Breast epithelium (tissue), 3 donors: ENCODE measurements around the gene BCL2L1.

ENCODE experiments used
- POLR2A ChIP-seq: fragments of 450-650 bp; IDR thresholded peaks from one replicate; pipeline ENCODE4 v1.6.1; 2016; ENCODE audit warnings: antibody characterized with exemption, mild to moderate bottlenecking, moderate library complexity
- POLR2AphosphoS5 ChIP-seq, 3 donors: sonication (generic); formaldehyde crosslinking; IDR thresholded peaks; one replicate each; pipeline ENCODE4 v1.6.1; 2017; ENCODE audit warnings: antibody characterized with exemption in 3 of 3
- TF ChIP-seq, protein P1 (sequence below), 3 donors: fragments of 450-650 bp; IDR thresholded peaks; one replicate each; pipeline ENCODE4 v1.5.1; 2016 to 2017; ENCODE audit warnings: antibody characterized with exemption in 3 of 3, mild to moderate bottlenecking in 3 of 3, moderate library complexity in 3 of 3

DNA sequence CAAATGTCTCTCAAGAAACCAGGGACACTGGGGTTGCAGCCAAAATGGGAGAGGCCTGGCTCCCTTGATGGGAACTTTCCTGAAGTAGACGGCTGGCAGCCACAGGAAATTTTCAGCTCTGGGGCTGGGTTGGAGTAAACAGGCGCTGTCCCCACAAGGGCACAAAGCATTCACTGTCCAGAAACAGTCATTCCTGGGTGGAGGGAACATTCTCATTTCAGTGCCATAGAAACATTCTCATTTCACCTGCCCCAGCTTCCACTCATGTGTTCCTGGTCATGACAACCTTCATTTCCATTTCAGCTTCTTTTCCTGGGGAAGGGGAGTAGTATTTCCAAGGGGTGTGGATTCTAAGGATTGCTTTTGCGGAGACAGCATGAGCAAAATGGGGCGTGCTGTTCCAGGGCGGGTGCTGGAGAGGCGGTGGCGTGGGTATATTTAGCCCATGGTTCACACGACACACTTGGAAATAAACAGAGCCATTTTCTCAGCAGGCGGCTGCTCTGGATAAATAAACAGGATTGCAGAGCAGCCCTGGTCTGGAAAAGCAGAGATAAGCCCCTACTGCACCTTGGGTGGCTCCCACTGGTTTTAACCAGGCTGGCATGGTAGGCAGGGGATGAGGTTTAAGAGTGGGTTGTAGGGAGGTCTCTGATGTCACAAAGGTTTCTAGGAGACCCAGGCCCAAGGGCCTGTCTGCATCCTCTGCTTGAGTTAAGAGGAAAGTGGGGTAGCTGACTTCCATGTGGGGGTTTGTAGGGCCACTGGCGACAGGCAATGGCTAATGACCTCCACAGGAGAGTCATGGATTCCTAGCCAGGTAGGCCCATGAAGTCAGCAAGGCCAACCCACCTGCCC is 52.1 kb downstream of the BCL2L1 start:
- peak in 1 of 3 donors; percentile 34 for TF ChIP-seq POLR2AphosphoS5 (IDR thresholded peaks at IDR 0.05)
- TF ChIP-seq, protein P1, sequence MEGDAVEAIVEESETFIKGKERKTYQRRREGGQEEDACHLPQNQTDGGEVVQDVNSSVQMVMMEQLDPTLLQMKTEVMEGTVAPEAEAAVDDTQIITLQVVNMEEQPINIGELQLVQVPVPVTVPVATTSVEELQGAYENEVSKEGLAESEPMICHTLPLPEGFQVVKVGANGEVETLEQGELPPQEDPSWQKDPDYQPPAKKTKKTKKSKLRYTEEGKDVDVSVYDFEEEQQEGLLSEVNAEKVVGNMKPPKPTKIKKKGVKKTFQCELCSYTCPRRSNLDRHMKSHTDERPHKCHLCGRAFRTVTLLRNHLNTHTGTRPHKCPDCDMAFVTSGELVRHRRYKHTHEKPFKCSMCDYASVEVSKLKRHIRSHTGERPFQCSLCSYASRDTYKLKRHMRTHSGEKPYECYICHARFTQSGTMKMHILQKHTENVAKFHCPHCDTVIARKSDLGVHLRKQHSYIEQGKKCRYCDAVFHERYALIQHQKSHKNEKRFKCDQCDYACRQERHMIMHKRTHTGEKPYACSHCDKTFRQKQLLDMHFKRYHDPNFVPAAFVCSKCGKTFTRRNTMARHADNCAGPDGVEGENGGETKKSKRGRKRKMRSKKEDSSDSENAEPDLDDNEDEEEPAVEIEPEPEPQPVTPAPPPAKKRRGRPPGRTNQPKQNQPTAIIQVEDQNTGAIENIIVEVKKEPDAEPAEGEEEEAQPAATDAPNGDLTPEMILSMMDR (IDR thresholded peaks at IDR 0.05): peak in 1 of 3 donors; percentile 8
- TF ChIP-seq POLR2A: no peak
